Measurements from ENCODE around the gene CYTH2. TPM values are rescaled to one million over a fixed set of nuclear protein-coding genes. Genes with fewer than 3 reads are reported as not detected.

Gene CYTH2
- total RNA-seq, 2 donors from 2014 or later: 29.0 to 32.5 TPM

GRCh38 chr19:48450863-48451262, 18.3 kb upstream of the CYTH2 start:
- DNase-seq: no peak
- intact Hi-C loops (cut with DNase I): no loop called here
- ATAC-seq: no peak

- ATAC-seq (no peak), DNase-seq (no peak)
- intact Hi-C loops (cut with DNase I): no loop called here
These were observed 17.5 kb upstream of the CYTH2 start for GRCh38 chr19:48451624-48452023.

GRCh38 chr19:48452289-48453190, 16.6 kb upstream of the CYTH2 start:
- intact Hi-C loops (cut with DNase I): no loop called here
- no peak for DNase-seq
- no peak for ATAC-seq

- DNase-seq (no peak), ATAC-seq (peak in 1 of 2 donors; percentile 5)
- intact Hi-C loops (cut with DNase I): no loop called here
These were observed 14.9 kb upstream of the CYTH2 start for GRCh38 chr19:48454150-48454730.

- intact Hi-C loops (cut with DNase I): no loop called here
- no peak for ATAC-seq
- no peak for DNase-seq
These were observed 13.8 kb upstream of the CYTH2 start, which contains the start of gene KCNJ14 for GRCh38 chr19:48455171-48455907. Gene KCNJ14 (plus strand): TSS chr19:48455574. CDS start chr19:48461725, 6,151 bp downstream.

- intact Hi-C loops (cut with DNase I): no loop called here
- ATAC-seq (no peak), DNase-seq (no peak)
These were observed 13.1 kb upstream of the CYTH2 start for GRCh38 chr19:48455908-48456562.

GRCh38 chr19:48456864-48457263, 12.3 kb upstream of the CYTH2 start:
- intact Hi-C loops (cut with DNase I): no loop called here
- ATAC-seq (no peak), DNase-seq (no peak)

- no peak for ATAC-seq
- intact Hi-C loops (cut with DNase I): no loop called here
- DNase-seq: no peak
These were observed 11.2 kb upstream of the CYTH2 start for GRCh38 chr19:48458016-48458415.

- intact Hi-C loops (cut with DNase I): no loop called here
- no peak for DNase-seq
- no peak for ATAC-seq
These were observed 7.6 kb upstream of the CYTH2 start for GRCh38 chr19:48461651-48461981.

GRCh38 chr19:48461982-48462655, 7.0 kb upstream of the CYTH2 start:
- no peak for DNase-seq
- intact Hi-C loops (cut with DNase I): no loop called here
- ATAC-seq: peak in 1 of 2 donors; percentile 23

- intact Hi-C loops (cut with DNase I): no loop called here
- ATAC-seq: no peak
These were observed 4.0 kb upstream of the CYTH2 start for GRCh38 chr19:48465215-48465614.

GRCh38 chr19:48466561-48467325, 2.4 kb upstream of the CYTH2 start:
- DNase-seq (no peak), ATAC-seq (no peak)
- intact Hi-C loops (cut with DNase I): no loop called here

More at GRCh38 chr19:48465215-48465614, 4.0 kb upstream of the CYTH2 start:
- DNase-seq: no peak

- ATAC-seq (peak; percentile 95), DNase-seq (peak; percentile 99)
- intact Hi-C loops (cut with DNase I): no loop called here
These were observed 339 bp upstream of the CYTH2 start for GRCh38 chr19:48468772-48469288.

GRCh38 chr19:48469934-48470680, 938 bp downstream of the CYTH2 start:
- ATAC-seq (no peak), DNase-seq (no peak)
- intact Hi-C loops (cut with DNase I): no loop called here

- intact Hi-C loops (cut with DNase I): no loop called here
- no peak for ATAC-seq
- DNase-seq: no peak
These were observed 1.7 kb downstream of the CYTH2 start for GRCh38 chr19:48470856-48471255.

- intact Hi-C loops (cut with DNase I): no loop called here
- DNase-seq (no peak), ATAC-seq (no peak)
These were observed 2.7 kb downstream of the CYTH2 start for GRCh38 chr19:48471836-48472235.

GRCh38 chr19:48473161-48473966, 4.2 kb downstream of the CYTH2 start:
- ATAC-seq (no peak), DNase-seq (no peak)
- intact Hi-C loops (cut with DNase I): no loop called here

All from left cardiac atrium (tissue), 4 donors.